Colonic mucosa (tissue), 4 donors: ENCODE measurements around the gene ACAD8. TPM values are rescaled to one million over a fixed set of nuclear protein-coding genes. Genes with fewer than 3 reads are reported as not detected.

Experiments
- DNase-seq: peaks from one replicate; pipeline ENCODE4 v3.0.0-alpha.2; 2020
- H3K27ac ChIP-seq: fragments of 200-600 bp; one replicate; pipeline ENCODE4 v1.8.0; 2021
- H3K27me3 ChIP-seq: fragments of 200-600 bp; one replicate; pipeline ENCODE4 v1.8.0; 2021
- H3K36me3 ChIP-seq: fragments of 200-600 bp; one replicate; pipeline ENCODE4 v1.8.0; 2021
- H3K4me1 ChIP-seq: fragments of 200-600 bp; one replicate; pipeline ENCODE4 v1.8.0; 2021; ENCODE audit warnings: mild to moderate bottlenecking
- H3K4me3 ChIP-seq: fragments of 200-600 bp; one replicate; pipeline ENCODE4 v1.8.0; 2021
- H3K9ac ChIP-seq, 2 donors: one replicate each; pipeline ENCODE4 v1.7.0; 2013; ENCODE audit warnings: control low read depth in 2 of 2, low read depth in 2 of 2, low read length in 2 of 2
- H3K9me3 ChIP-seq: fragments of 200-600 bp; one replicate; pipeline ENCODE4 v1.8.0; 2021
- CTCF ChIP-seq: fragments of 200-600 bp; IDR thresholded peaks from one replicate; pipeline ENCODE4 v1.8.0; 2022; ENCODE audit warnings: antibody characterized with exemption, mild to moderate bottlenecking
- intact Hi-C: fragments of 100-400 bp; cut with DNase I; formaldehyde crosslinking; loops from one replicate; pipeline ENCODE4 v1.14.1; 2022
- total RNA-seq, 2 donors: library from RNA; stranded (reverse); fragmentation: NEBNext Ultra II Directional in 1 of 2; extraction: Animal tissue kit (Norgen Biotek cat#: 25700) in 1 of 2; gene quantifications; one replicate each; pipeline ENCODE4 v1.2.1, GENCODE V29; 2021
- donor health status: healthy.
- donor health status: DM: no; HTN: no; CAD: no.
- donor health status: DM: no; HTN: no; CAD: no.

Gene ACAD8
- total RNA-seq, 2 donors from 2014 or later = 27.5 to 30.2 TPM

- Histone ChIP-seq H3K27me3 (no peaks in the 10 kb centered on the region), H3K9ac (no peak overlapping the region), H3K36me3 (no peaks in the 10 kb centered on the region), H3K9me3 (no peaks in the 10 kb centered on the region), H3K4me1 (no peaks in the 10 kb centered on the region), H3K27ac (no peak overlapping the region), H3K4me3 (no peak overlapping the region)
- no peak for TF ChIP-seq CTCF
- no peak for DNase-seq
- intact Hi-C loops = no loop called here
These were observed 36.6 kb upstream of the ACAD8 start for GRCh38 chr11:134216816-134217215.

GRCh38 chr11:134223121-134223520 lies 30.2 kb upstream of the ACAD8 start:
- H3K9ac ChIP-seq = peak overlapping the region in 1 of 2 donors; percentile 95
- peak; percentile 25 for DNase-seq
- intact Hi-C loops = no loop called here
- H3K9me3 ChIP-seq = no peaks in the 10 kb centered on the region
- no peaks in the 10 kb centered on the region for H3K27me3 ChIP-seq
- peak overlapping the region; percentile 81 for H3K4me3 ChIP-seq
- peaks cover 14% of the 10 kb centered on the region for H3K4me1 ChIP-seq
- no peak for TF ChIP-seq CTCF
- H3K27ac ChIP-seq = no peak overlapping the region
- H3K36me3 ChIP-seq = no peaks in the 10 kb centered on the region

GRCh38 chr11:134223836-134224709 lies 29.3 kb upstream of the ACAD8 start, which contains the start of the genes NCAPD3 and VPS26B:
TSS of gene NCAPD3 (minus strand) at chr11:134223967. CDS start at chr11:134223926, 41 bp downstream.
TSS of gene VPS26B (plus strand) at chr11:134224671. CDS start at chr11:134225123, 452 bp downstream.
- no peaks in the 10 kb centered on the region for H3K27me3 ChIP-seq
- peak; percentile 97 for DNase-seq
- intact Hi-C loops = no loop called here
- H3K4me3 ChIP-seq = peak within 1 kb of the TSS; percentile 81
- TF ChIP-seq CTCF = no peak
- peaks cover 14% of the 10 kb centered on the region for H3K4me1 ChIP-seq
- no peaks in the 10 kb centered on the region for H3K36me3 ChIP-seq
- peak within 1 kb of the TSS; percentile 89 to 95 for H3K9ac ChIP-seq
- H3K27ac ChIP-seq = peak within 1 kb of the TSS; percentile 91
- H3K9me3 ChIP-seq = no peaks in the 10 kb centered on the region

- Histone ChIP-seq H3K4me3 (peak overlapping the region; percentile 81), H3K27ac (peak overlapping the region; percentile 91), H3K27me3 (no peaks in the 10 kb centered on the region), H3K9ac (peak overlapping the region; percentile 89 to 95), H3K4me1 (peaks cover 14% of the 10 kb centered on the region), H3K36me3 (no peaks in the 10 kb centered on the region), H3K9me3 (no peaks in the 10 kb centered on the region)
- DNase-seq = peak; percentile 63
- TF ChIP-seq CTCF = no peak
- intact Hi-C loops = no loop called here
These were observed 28.4 kb upstream of the ACAD8 start for GRCh38 chr11:134224710-134225664.

- no peaks in the 10 kb centered on the region for H3K27me3 ChIP-seq
- no peak for TF ChIP-seq CTCF
- DNase-seq = no peak
- H3K9me3 ChIP-seq = no peaks in the 10 kb centered on the region
- peaks cover 14% of the 10 kb centered on the region for H3K4me1 ChIP-seq
- no peak overlapping the region for H3K9ac ChIP-seq
- no peak overlapping the region for H3K4me3 ChIP-seq
- no peak overlapping the region for H3K27ac ChIP-seq
- intact Hi-C loops = no loop called here
- no peaks in the 10 kb centered on the region for H3K36me3 ChIP-seq
These were observed 26.5 kb upstream of the ACAD8 start for GRCh38 chr11:134226806-134227325.
